Activated CD4-positive, alpha-beta T cell treated with anti-CD3 and anti-CD28 coated beads, Interleukin-2, amount 10 ng/mL, durations not matched to agents 7 days and 5 days (primary cell): Measurements from ENCODE around the gene NBPF20. TPM values are rescaled to one million over a fixed set of nuclear protein-coding genes. Genes with fewer than 3 reads are reported as not detected.
"Not testable (repeated sequence)": the region's sequence is repeated elsewhere in the genome, so short reads cannot be mapped to it uniquely, and the experiment has no call there.

Source experiments
- CTCF ChIA-PET: fragments of 350-600 bp; sonication (Branson Sonifier 250); formaldehyde crosslinking; loops from one replicate; lab custom pipeline; 2021; ENCODE audit warnings: antibody characterized with exemption; lab: Charles Lee
- POLR2A ChIA-PET: fragments of 350-600 bp; sonication (Branson Sonifier 250); formaldehyde crosslinking; loops from one replicate; lab custom pipeline; 2021; ENCODE audit warnings: antibody characterized with exemption; lab: Charles Lee
- DNase-seq: peaks from one replicate; pipeline ENCODE4 v3.0.0-alpha.2; 2020
- H3K27ac Mint-ChIP-seq: one replicate; pipeline ENCODE4 v1.8.0; 2021; ENCODE audit warnings: mild to moderate bottlenecking, moderate library complexity, mixed read lengths
- H3K27me3 Mint-ChIP-seq: one replicate; pipeline ENCODE4 v1.8.0; 2021; ENCODE audit warnings: mixed read lengths
- H3K36me3 Mint-ChIP-seq: one replicate; pipeline ENCODE4 v1.8.0; 2021; ENCODE audit warnings: low read depth, mixed read lengths
- H3K4me1 Mint-ChIP-seq: one replicate; pipeline ENCODE4 v1.8.0; 2021; ENCODE audit warnings: mixed read lengths
- H3K4me3 Mint-ChIP-seq: one replicate; pipeline ENCODE4 v1.8.0; 2021; ENCODE audit warnings: mild to moderate bottlenecking, moderate library complexity, mixed read lengths
- H3K9me3 Mint-ChIP-seq: one replicate; pipeline ENCODE4 v1.8.0; 2021; ENCODE audit warnings: mixed read lengths
- total RNA-seq, 2 experiments: library from RNA; stranded (reverse); gene quantifications; one replicate each; pipeline ENCODE4 v1.2.3, GENCODE V29; 2021

Gene NBPF20
- total RNA-seq: under 1 TPM; 0.60 to 0.62 TPM

- peaks cover 13% of the 10 kb centered on the region for H3K36me3 Mint-ChIP-seq
- peaks cover 10% of the 10 kb centered on the region for H3K4me1 Mint-ChIP-seq
- peaks cover 41% of the 10 kb centered on the region for H3K27me3 Mint-ChIP-seq
- peaks cover 19% of the 10 kb centered on the region for H3K9me3 Mint-ChIP-seq
- H3K4me3 Mint-ChIP-seq: peak within 1 kb of the TSS; percentile 96
- ChIA-PET POLR2A (no interaction called here), CTCF (no interaction called here)
- peak within 1 kb of the TSS; percentile 13 for H3K27ac Mint-ChIP-seq
- DNase-seq: peak; percentile 70
Observed at GRCh38 chr1:145425436-145426029, at the start of gene NBPF20. Gene NBPF20 (minus strand): TSS chr1:145425603. CDS start chr1:145405272, 20,331 bp downstream.

GRCh38 chr1:145474837-145475368 lies 49.5 kb upstream of the NBPF20 start:
- H3K36me3 Mint-ChIP-seq, H3K4me1 Mint-ChIP-seq, H3K9me3 Mint-ChIP-seq, CTCF ChIA-PET, DNase-seq, H3K27ac Mint-ChIP-seq, POLR2A ChIA-PET: not testable (repeated sequence)
- H3K27me3 Mint-ChIP-seq: peaks cover 19% of the 10 kb centered on the region
- H3K4me3 Mint-ChIP-seq: peak overlapping the region; percentile 60

GRCh38 chr1:145472731-145473130 lies 47.3 kb upstream of the NBPF20 start:
- H3K4me3 Mint-ChIP-seq, H3K4me1 Mint-ChIP-seq, H3K9me3 Mint-ChIP-seq, H3K27ac Mint-ChIP-seq, CTCF ChIA-PET, DNase-seq, H3K36me3 Mint-ChIP-seq, POLR2A ChIA-PET: not testable (repeated sequence)
- H3K27me3 Mint-ChIP-seq: peaks cover 19% of the 10 kb centered on the region

GRCh38 chr1:145471365-145471764 lies 46.0 kb upstream of the NBPF20 start:
- H3K27me3 Mint-ChIP-seq: peaks cover 22% of the 10 kb centered on the region
- CTCF ChIA-PET, H3K36me3 Mint-ChIP-seq, H3K4me3 Mint-ChIP-seq, H3K27ac Mint-ChIP-seq, H3K4me1 Mint-ChIP-seq, POLR2A ChIA-PET, H3K9me3 Mint-ChIP-seq, DNase-seq: not testable (repeated sequence)

- H3K27me3 Mint-ChIP-seq: peaks cover 12% of the 10 kb centered on the region
- H3K9me3 Mint-ChIP-seq, H3K4me1 Mint-ChIP-seq, H3K36me3 Mint-ChIP-seq, CTCF ChIA-PET: not testable (repeated sequence)
- POLR2A ChIA-PET: interaction anchor here (0.6 to 0.9 kb wide), 4 partner anchors 185 to 495 kb away, joined by 3 to 13 read pairs (median 4); partner anchors contain the start of gene PIAS3
- H3K27ac Mint-ChIP-seq: peak overlapping the region; percentile 94
- H3K4me3 Mint-ChIP-seq: peak overlapping the region; percentile 82
- peak; percentile 77 for DNase-seq
Observed at GRCh38 chr1:145465405-145466144, 40.2 kb upstream of the NBPF20 start.

GRCh38 chr1:145464708-145465336 lies 39.4 kb upstream of the NBPF20 start:
- CTCF ChIA-PET, H3K4me1 Mint-ChIP-seq, DNase-seq, H3K9me3 Mint-ChIP-seq, H3K36me3 Mint-ChIP-seq: not testable (repeated sequence)
- Mint-ChIP-seq H3K27ac (peak overlapping the region; percentile 94), H3K27me3 (peaks cover 14% of the 10 kb centered on the region), H3K4me3 (peak overlapping the region; percentile 82)
- POLR2A ChIA-PET: interaction anchor here (0.6 to 0.9 kb wide), 4 partner anchors 184 to 496 kb away, joined by 3 to 13 read pairs (median 4); partner anchors contain the start of gene PIAS3

GRCh38 chr1:145464017-145464416 lies 38.6 kb upstream of the NBPF20 start:
- H3K9me3 Mint-ChIP-seq, POLR2A ChIA-PET, H3K36me3 Mint-ChIP-seq, H3K27ac Mint-ChIP-seq, DNase-seq, H3K4me1 Mint-ChIP-seq, CTCF ChIA-PET, H3K4me3 Mint-ChIP-seq: not testable (repeated sequence)
- H3K27me3 Mint-ChIP-seq: peaks cover 17% of the 10 kb centered on the region

- DNase-seq, H3K4me1 Mint-ChIP-seq, POLR2A ChIA-PET, H3K4me3 Mint-ChIP-seq, H3K36me3 Mint-ChIP-seq, H3K27ac Mint-ChIP-seq, H3K9me3 Mint-ChIP-seq, CTCF ChIA-PET: not testable (repeated sequence)
- H3K27me3 Mint-ChIP-seq: peaks cover 16% of the 10 kb centered on the region
Observed at GRCh38 chr1:145460684-145461083, 35.3 kb upstream of the NBPF20 start.

- H3K9me3 Mint-ChIP-seq, CTCF ChIA-PET, POLR2A ChIA-PET: not testable (repeated sequence)
Observed at GRCh38 chr1:145460048-145460447, 34.6 kb upstream of the NBPF20 start.

GRCh38 chr1:145459591-145459990 lies 34.2 kb upstream of the NBPF20 start:
- H3K27ac Mint-ChIP-seq, H3K36me3 Mint-ChIP-seq, H3K4me1 Mint-ChIP-seq, POLR2A ChIA-PET, H3K9me3 Mint-ChIP-seq, CTCF ChIA-PET, DNase-seq, H3K4me3 Mint-ChIP-seq: not testable (repeated sequence)
- H3K27me3 Mint-ChIP-seq: peaks cover 25% of the 10 kb centered on the region

More at GRCh38 chr1:145460048-145460447, 34.6 kb upstream of the NBPF20 start:
- not testable (repeated sequence) for H3K36me3 Mint-ChIP-seq, H3K4me1 Mint-ChIP-seq, DNase-seq, H3K27ac Mint-ChIP-seq, H3K4me3 Mint-ChIP-seq
- H3K27me3 Mint-ChIP-seq: peaks cover 22% of the 10 kb centered on the region

GRCh38 chr1:145459063-145459462 lies 33.7 kb upstream of the NBPF20 start:
- POLR2A ChIA-PET, H3K36me3 Mint-ChIP-seq, H3K9me3 Mint-ChIP-seq, H3K4me1 Mint-ChIP-seq, H3K4me3 Mint-ChIP-seq, H3K27ac Mint-ChIP-seq, CTCF ChIA-PET, DNase-seq: not testable (repeated sequence)
- peaks cover 27% of the 10 kb centered on the region for H3K27me3 Mint-ChIP-seq

- H3K27me3 Mint-ChIP-seq: peaks cover 28% of the 10 kb centered on the region
- DNase-seq, H3K27ac Mint-ChIP-seq, CTCF ChIA-PET, H3K4me3 Mint-ChIP-seq, H3K36me3 Mint-ChIP-seq, H3K4me1 Mint-ChIP-seq, H3K9me3 Mint-ChIP-seq, POLR2A ChIA-PET: not testable (repeated sequence)
Observed at GRCh38 chr1:145454824-145455177, 29.4 kb upstream of the NBPF20 start.
